ENCODE results near the gene LPAR4. TPM values are rescaled to one million over a fixed set of nuclear protein-coding genes. Genes with fewer than 3 reads are reported as not detected.

LPAR4 gene
- polyA plus RNA-seq, 2 of the 4 experiments (the other 2 are of a cell fraction) = not detected

GRCh38 chrX:78754917-78755316, 7.4 kb downstream of the LPAR4 start:
- no peak for DNase-seq (ENCODE audit: low read depth in 1 of 2, low spot score in 1 of 2)
- ChIA-PET POLR2A (no interaction called here), CTCF (no interaction called here)
- whole genome bisulfite sequencing (ENCODE audit: missing lambda C conversion rate) = 20% methylated on average over 5 of the region's 5 CpGs
- no peak overlapping the region for H3K4me2 ChIP-seq
- no peak overlapping the region for H3K4me3 ChIP-seq
- no peak for ATAC-seq
- FAIRE-seq = no peak
- H3K27ac ChIP-seq = no peak overlapping the region
- no peak for TF ChIP-seq HEYL (CRISPR knock-in tag; IDR thresholded peaks at IDR 0.05)
- TF ChIP-seq NPAS2 (CRISPR knock-in tag; IDR thresholded peaks at IDR 0.05; ENCODE audit: borderline replicate concordance) = no peak
- TF ChIP-seq NFE2L2 (conservative IDR thresholded peaks at IDR 0.05; ENCODE audit: low read length) = no peak
- TF ChIP-seq CBX8 (IDR thresholded peaks at IDR 0.05) = no peak
- TF ChIP-seq SMC3 (IDR thresholded peaks at IDR 0.05) = no peak
- TF ChIP-seq CTCF (IDR thresholded peaks at IDR 0.05) = no peak
- no peak for TF ChIP-seq PHF8 (IDR thresholded peaks at IDR 0.05; ENCODE audit: borderline replicate concordance, low read depth)
- no peak for TF ChIP-seq POLR2AphosphoS2 (conservative IDR thresholded peaks at IDR 0.05; ENCODE audit: low read length)
- no peaks in the 10 kb centered on the region for H3K9me3 ChIP-seq
- H3K4me1 ChIP-seq = no peaks in the 10 kb centered on the region

- 1% methylated on average over 6 of the region's 6 CpGs for WGBS (ENCODE audit: missing lambda C conversion rate)
- no peak overlapping the region for H3K4me2 ChIP-seq
- DNase-seq (ENCODE audit: low read depth in 1 of 2, low spot score in 1 of 2) (no peak), ATAC-seq (no peak), FAIRE-seq (no peak)
- ChIA-PET CTCF (no interaction called here), POLR2A (no interaction called here)
- no peak overlapping the region for H3K4me3 ChIP-seq
- H3K9me3 ChIP-seq = no peaks in the 10 kb centered on the region
- no peak overlapping the region for H3K27ac ChIP-seq
- H3K4me1 ChIP-seq = no peaks in the 10 kb centered on the region
- TF ChIP-seq BCL3 (IDR thresholded peaks at IDR 0.05) = no peak
- TF ChIP-seq HDAC2 (IDR thresholded peaks at IDR 0.05) = no peak
- no peak for TF ChIP-seq GATA3 (IDR thresholded peaks at IDR 0.05; ENCODE audit: borderline replicate concordance)
- no peak for TF ChIP-seq MAZ (IDR thresholded peaks at IDR 0.05; ENCODE audit: borderline replicate concordance, low read depth, low read length)
- TF ChIP-seq HMGXB4 (CRISPR knock-in tag; IDR thresholded peaks at IDR 0.05; ENCODE audit: borderline replicate concordance) = no peak
- TF ChIP-seq EP300 (IDR thresholded peaks at IDR 0.05) = no peak
- no peak for TF ChIP-seq RFX5 (IDR thresholded peaks at IDR 0.05)
- no peak for TF ChIP-seq CBX2 (IDR thresholded peaks at IDR 0.05; ENCODE audit: borderline replicate concordance, low read depth)
- TF ChIP-seq ZSCAN20 (CRISPR knock-in tag; IDR thresholded peaks at IDR 0.05) = no peak
- no peak for TF ChIP-seq JUNB (IDR thresholded peaks at IDR 0.05)
These were observed 11.6 kb downstream of the LPAR4 start for GRCh38 chrX:78759081-78759480.

- POLR2A ChIA-PET = no interaction called here
- WGBS (ENCODE audit: missing lambda C conversion rate) = 0% methylated on average over 2 of the region's 2 CpGs
- CTCF ChIA-PET = no interaction called here
- TF ChIP-seq KDM5A (IDR thresholded peaks at IDR 0.05) (no peak), REST (IDR thresholded peaks at IDR 0.05) (no peak), EP300 (IDR thresholded peaks at IDR 0.05) (no peak), FOXS1 (CRISPR knock-in tag; IDR thresholded peaks at IDR 0.05) (no peak), BCL3 (IDR thresholded peaks at IDR 0.05) (no peak), HOXB13 (CRISPR knock-in tag; IDR thresholded peaks at IDR 0.05; ENCODE audit: low read depth) (no peak), NFE2L2 (conservative IDR thresholded peaks at IDR 0.05; ENCODE audit: low read length) (no peak), HMGXB4 (CRISPR knock-in tag; IDR thresholded peaks at IDR 0.05; ENCODE audit: borderline replicate concordance) (no peak)
These were observed 21.7 kb downstream of the LPAR4 start for GRCh38 chrX:78769101-78769755.

More at GRCh38 chrX:78769101-78769755, 21.7 kb downstream of the LPAR4 start:
- Histone ChIP-seq H3K9me3 (no peaks in the 10 kb centered on the region), H3K27ac (no peak overlapping the region), H3K4me3 (no peak overlapping the region), H3K4me1 (no peaks in the 10 kb centered on the region), H3K4me2 (no peak overlapping the region)
- ATAC-seq (no peak), DNase-seq (ENCODE audit: low read depth in 1 of 2, low spot score in 1 of 2) (no peak), FAIRE-seq (no peak)

Measured in A549 (cell line).